Right renal cortex interstitium (tissue), 3 donors: ENCODE data around the gene FAM177A1. TPM values are rescaled to one million over a fixed set of nuclear protein-coding genes. Genes with fewer than 3 reads are reported as not detected.
"Not testable (repeated sequence)": the region's sequence is repeated elsewhere in the genome, so short reads cannot be mapped to it uniquely, and the experiment has no call there.

ENCODE experiments used
- DNase-seq, 3 donors: peaks; one replicate each; pipeline ENCODE4 v3.0.0-alpha.2; 2013; ENCODE audit warnings: low read depth in 3 of 3, low spot score in 2 of 3
- polyA plus RNA-seq, 3 donors: library from polyadenylated mRNA; unstranded; fragments of 120-200 nt; gene quantifications; one replicate each; pipeline ENCODE4 v1.2.1, GENCODE V29; 2013; ENCODE audit not compliant: insufficient read length in 3 of 3

Gene FAM177A1
- polyA plus RNA-seq, 3 donors, result 59.7 to 63.2 (median 61.1) TPM

GRCh38 chr14:35061113-35061791 lies 15.2 kb downstream of the FAM177A1 start:
- DNase-seq, result not testable (repeated sequence)

- not testable (repeated sequence) for DNase-seq
Observed at GRCh38 chr14:35065731-35066130, 19.7 kb downstream of the FAM177A1 start.

- no peak for DNase-seq
Observed at GRCh38 chr14:35068238-35069012, 22.4 kb downstream of the FAM177A1 start.

GRCh38 chr14:35072226-35072625 lies 26.2 kb downstream of the FAM177A1 start:
- no peak for DNase-seq

GRCh38 chr14:35073486-35073885 lies 27.4 kb downstream of the FAM177A1 start:
- no peak for DNase-seq

- no peak for DNase-seq
Observed at GRCh38 chr14:35078082-35078481, 32.0 kb downstream of the FAM177A1 start.

- DNase-seq, result no peak
Observed at GRCh38 chr14:35079742-35080141, 33.7 kb downstream of the FAM177A1 start.

GRCh38 chr14:35083530-35084150 lies 37.6 kb downstream of the FAM177A1 start:
- DNase-seq, result no peak

GRCh38 chr14:35085441-35085840 lies 39.4 kb downstream of the FAM177A1 start:
- no peak for DNase-seq

- DNase-seq, result no peak
Observed at GRCh38 chr14:35088514-35088913, 42.4 kb downstream of the FAM177A1 start.

GRCh38 chr14:35094645-35095044 lies 48.6 kb downstream of the FAM177A1 start:
- DNase-seq, result not testable (repeated sequence)

- DNase-seq, result no peak
Observed at GRCh38 chr14:35107866-35108265, 61.8 kb downstream of the FAM177A1 start.

- no peak for DNase-seq
Observed at GRCh38 chr14:35112641-35113040, 66.6 kb downstream of the FAM177A1 start.

- DNase-seq, result no peak
Observed at GRCh38 chr14:35113308-35113950, 67.4 kb downstream of the FAM177A1 start.

GRCh38 chr14:35114036-35114435 lies 68.0 kb downstream of the FAM177A1 start:
- DNase-seq, result no peak

GRCh38 chr14:35116242-35116641 lies 70.2 kb downstream of the FAM177A1 start:
- DNase-seq, result no peak

- DNase-seq, result no peak
Observed at GRCh38 chr14:35117112-35117511, 71.0 kb downstream of the FAM177A1 start.

- DNase-seq, result no peak
Observed at GRCh38 chr14:35121026-35121886, 75.2 kb downstream of the FAM177A1 start.

GRCh38 chr14:35121887-35122695 lies 76.0 kb downstream of the FAM177A1 start, which contains the start of the genes PPP2R3C and PRORP:
Gene PPP2R3C (minus strand): TSS chr14:35121990. CDS start chr14:35121959, 31 bp downstream.
Gene PRORP (plus strand): TSS chr14:35122552. CDS start chr14:35123246, 694 bp downstream.
- peak; percentile 88 to 98 (median 93) for DNase-seq
